Astrocyte of the cerebellum (primary cell): ENCODE measurements around the gene DEDD.

Source experiments
- DNase-seq: peaks from one replicate; pipeline ENCODE4 v3.0.0-alpha.2; 2011; ENCODE audit warnings: low read depth
- H3K4me3 ChIP-seq: 2 replicates; pipeline ENCODE4 v1.5.1; 2011; ENCODE audit warnings: mild to moderate bottlenecking, low read depth, low read length, moderate library complexity
- in situ Hi-C: cut with HindIII; loops from 2 replicates; pipeline ENCODE4 v1.10.0; 2017; ENCODE audit warnings: low sequenced_read_pairs
- TF ChIP-seq, protein P1 (sequence below): IDR thresholded peaks from 2 replicates; pipeline ENCODE4 v1.5.1; 2012; ENCODE audit warnings: low read length, low read depth, moderate library complexity, mild to moderate bottlenecking; ENCODE audit errors: missing control alignments

DEDD gene

DNA sequence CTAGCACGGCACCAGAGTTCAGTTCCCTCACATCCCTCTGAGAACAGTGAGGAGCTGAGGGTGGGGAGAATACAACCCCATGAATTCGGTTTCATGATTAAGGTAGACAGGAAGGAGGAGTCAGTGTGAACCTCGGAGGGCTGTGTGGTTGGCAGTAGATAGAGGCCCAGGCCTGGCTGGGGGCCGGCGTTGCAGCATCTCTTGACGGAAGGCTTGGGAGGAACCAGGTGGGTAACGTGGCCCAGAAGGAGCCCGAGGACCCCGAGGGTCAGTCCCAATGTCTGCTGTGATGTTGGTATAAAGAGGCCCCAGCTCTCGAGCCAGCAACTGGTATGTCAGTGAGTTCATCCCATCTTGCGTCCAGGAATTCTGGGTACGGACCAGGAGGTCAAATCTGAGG lies 39.2 kb upstream of the DEDD start:
- DNase-seq, result no peak
- H3K4me3 ChIP-seq, result no peak overlapping the region
- TF ChIP-seq, protein P1, sequence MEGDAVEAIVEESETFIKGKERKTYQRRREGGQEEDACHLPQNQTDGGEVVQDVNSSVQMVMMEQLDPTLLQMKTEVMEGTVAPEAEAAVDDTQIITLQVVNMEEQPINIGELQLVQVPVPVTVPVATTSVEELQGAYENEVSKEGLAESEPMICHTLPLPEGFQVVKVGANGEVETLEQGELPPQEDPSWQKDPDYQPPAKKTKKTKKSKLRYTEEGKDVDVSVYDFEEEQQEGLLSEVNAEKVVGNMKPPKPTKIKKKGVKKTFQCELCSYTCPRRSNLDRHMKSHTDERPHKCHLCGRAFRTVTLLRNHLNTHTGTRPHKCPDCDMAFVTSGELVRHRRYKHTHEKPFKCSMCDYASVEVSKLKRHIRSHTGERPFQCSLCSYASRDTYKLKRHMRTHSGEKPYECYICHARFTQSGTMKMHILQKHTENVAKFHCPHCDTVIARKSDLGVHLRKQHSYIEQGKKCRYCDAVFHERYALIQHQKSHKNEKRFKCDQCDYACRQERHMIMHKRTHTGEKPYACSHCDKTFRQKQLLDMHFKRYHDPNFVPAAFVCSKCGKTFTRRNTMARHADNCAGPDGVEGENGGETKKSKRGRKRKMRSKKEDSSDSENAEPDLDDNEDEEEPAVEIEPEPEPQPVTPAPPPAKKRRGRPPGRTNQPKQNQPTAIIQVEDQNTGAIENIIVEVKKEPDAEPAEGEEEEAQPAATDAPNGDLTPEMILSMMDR, result no peak
- in situ Hi-C loops, result no loop called here

DNA sequence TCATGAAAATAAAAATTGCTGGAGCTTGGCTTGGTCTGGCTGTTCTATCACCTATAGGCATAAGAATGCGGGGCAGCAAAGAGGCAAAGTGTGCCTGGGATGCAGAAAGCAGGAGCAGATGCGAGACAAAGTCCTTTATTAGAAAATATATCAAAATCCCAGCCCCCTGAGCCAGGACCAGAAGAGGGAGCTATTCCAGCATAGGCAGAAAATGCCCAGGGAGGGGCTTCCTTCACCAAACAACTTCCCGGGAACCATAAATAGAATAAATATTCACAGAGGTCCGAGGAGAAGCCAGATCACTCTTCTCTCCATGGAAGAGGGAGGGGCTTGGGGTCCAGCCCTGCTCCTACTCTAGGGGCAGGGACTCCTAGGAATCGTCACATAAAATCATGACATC lies 38.7 kb upstream of the DEDD start:
- TF ChIP-seq, protein P1, result peak; percentile 23
- in situ Hi-C loops, result no loop called here
- no peak for DNase-seq
- H3K4me3 ChIP-seq, result no peak overlapping the region

DNA sequence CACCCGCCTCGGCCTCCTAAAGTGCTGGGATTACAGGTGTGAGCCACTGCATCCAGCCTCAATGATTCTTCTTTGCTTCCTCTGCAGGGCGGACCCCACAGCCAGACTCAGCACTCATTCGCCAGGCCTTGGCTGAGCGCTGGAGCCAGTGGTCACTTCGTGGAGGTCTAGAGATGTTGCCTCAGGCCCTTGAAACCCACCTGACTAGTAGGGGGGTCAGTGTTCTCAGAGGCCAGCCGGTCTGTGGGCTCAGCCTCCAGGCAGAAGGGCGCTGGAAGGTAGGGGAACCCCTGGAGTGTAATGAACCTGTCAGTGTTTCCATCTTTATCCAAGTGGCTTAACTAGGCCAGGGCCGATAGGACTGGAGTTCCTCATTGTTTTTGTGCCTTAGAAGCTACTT lies 36.4 kb upstream of the DEDD start:
- no peak overlapping the region for H3K4me3 ChIP-seq
- TF ChIP-seq, protein P1, result no peak
- in situ Hi-C loops, result no loop called here
- DNase-seq, result no peak

DNA sequence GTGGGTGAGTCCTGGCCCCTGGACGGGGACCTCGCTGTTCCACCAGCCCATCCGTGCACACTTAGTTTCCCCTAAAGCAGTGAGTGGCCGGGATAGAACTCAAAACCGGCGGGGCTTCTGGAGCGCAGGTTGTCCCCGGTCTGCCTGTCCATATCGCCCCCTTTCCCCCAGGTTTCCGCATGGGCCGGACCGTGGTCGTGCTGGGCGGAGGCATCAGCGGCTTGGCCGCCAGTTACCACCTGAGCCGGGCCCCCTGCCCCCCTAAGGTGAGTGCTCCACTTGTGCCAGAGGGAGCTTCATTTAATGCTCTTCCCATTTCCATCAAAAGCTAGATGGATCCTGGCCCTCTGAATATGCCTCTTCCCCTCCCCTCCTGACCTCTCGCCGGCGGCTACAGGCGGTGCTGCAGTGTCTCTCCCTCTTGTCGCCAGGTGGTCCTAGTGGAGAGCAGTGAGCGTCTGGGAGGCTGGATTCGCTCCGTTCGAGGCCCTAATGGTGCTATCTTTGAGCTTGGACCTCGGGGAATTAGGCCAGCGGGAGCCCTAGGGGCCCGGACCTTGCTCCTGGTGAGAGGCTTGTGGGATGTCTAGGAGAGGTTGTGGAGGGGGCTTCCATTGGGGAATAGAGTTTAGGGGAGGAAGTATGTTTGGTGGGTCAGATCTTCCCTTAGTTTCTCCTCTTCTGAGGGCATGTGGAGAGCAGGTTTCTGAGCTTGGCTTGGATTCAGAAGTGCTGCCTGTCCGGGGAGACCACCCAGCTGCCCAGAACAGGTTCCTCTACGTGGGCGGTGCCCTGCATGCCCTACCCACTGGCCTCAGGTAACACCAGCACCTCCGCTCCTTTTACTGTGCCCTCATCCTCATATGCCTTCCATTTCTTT lies 34.4 kb upstream of the DEDD start:
- peak overlapping the region; percentile 83 for H3K4me3 ChIP-seq
- in situ Hi-C loops, result no loop called here
- no peak for DNase-seq
- TF ChIP-seq, protein P1, result no peak

DNA sequence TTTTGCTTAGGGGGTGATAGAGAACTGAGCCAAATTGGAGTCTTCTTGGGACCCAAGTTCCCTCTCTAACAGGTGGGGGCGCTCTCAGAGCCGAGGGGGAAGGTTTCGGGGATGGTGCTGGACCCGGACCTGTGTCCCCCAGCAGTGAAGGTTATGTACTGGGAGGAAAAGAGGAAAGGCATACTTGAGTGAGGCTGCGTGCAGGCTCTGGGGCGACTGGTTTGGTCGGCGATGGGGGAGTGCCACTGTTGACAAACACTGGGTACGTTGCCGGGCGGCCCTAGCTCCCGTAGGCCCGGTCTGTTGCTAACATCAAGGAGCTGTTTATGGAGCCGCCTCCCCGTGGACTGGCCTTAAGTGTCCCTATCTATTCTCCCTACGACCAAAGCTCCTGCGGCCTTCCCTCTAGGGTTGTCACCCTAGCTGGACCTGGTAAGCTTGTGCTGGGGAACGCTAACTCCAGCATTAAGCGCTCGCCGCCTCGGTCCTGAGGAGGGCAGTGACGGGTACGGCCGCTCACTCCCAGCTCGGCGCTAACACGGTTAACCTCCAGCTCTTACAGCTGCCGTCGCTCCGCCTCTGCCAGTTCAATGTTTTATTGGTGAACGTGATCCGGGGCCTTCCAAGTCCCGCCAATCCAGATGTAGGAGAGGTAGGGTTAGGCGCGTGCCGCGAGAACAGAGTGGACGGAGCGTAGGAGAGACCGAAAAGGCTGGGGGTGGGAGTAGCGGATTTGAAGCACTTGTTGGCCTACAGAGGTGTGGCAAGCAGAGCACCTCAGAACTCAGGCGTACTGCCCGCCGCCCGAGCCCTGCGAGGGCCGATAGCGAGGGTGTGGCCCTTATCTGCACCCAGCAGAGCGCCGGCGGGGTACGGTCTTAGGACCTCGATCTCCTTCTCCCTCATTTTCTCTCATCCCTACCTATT lies 33.5 kb upstream of the DEDD start, which contains the start of gene PPOX:
Gene PPOX, plus strand, starts transcription at position 685 of the 927 bp plus-strand sequence. CDS start 422 bp downstream, outside the sequence.
- in situ Hi-C loops, result no loop called here
- TF ChIP-seq, protein P1, result peak; percentile 68
- peak within 1 kb of the TSS; percentile 83 for H3K4me3 ChIP-seq
- peak; percentile 97 for DNase-seq

DNA sequence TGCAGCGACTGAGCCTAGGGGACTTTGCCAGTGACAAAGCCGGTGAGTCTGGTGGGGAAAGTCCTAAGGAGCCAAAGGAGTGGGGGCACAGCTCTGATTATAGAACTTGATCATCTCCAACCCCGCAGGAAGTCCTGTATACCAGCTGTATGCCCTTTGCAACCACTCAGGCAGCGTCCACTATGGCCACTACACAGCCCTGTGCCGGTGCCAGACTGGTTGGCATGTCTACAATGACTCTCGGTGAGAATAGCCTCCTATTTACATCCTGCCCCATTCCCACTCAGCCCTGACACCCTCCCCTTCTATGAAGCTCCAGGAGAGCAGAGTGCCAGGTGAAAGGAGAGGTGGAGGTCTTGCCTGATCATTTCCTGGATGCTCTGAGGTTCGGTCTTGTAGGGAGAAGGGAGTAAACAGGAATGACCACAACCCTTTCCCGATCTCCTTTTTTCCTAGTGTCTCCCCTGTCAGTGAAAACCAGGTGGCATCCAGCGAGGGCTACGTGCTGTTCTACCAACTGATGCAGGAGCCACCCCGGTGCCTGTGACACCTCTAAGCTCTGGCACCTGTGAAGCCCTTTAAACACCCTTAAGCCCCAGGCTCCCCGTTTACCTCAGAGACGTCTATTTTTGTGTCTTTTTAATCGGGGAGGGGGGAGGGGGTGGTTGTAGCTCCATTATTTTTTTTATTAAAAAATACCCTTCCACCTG lies 32.6 kb upstream of the DEDD start:
- TF ChIP-seq, protein P1, result no peak
- peak overlapping the region; percentile 83 for H3K4me3 ChIP-seq
- DNase-seq, result no peak
- in situ Hi-C loops, result no loop called here
